Measurements from ENCODE around the gene CA4.
A peak's percentile ranks its signal among the peaks of the same experiment; 100 is the strongest.
"Not testable (repeated sequence)": the region's sequence is repeated elsewhere in the genome, so short reads cannot be mapped to it uniquely, and the experiment has no call there.

Gene CA4

DNA sequence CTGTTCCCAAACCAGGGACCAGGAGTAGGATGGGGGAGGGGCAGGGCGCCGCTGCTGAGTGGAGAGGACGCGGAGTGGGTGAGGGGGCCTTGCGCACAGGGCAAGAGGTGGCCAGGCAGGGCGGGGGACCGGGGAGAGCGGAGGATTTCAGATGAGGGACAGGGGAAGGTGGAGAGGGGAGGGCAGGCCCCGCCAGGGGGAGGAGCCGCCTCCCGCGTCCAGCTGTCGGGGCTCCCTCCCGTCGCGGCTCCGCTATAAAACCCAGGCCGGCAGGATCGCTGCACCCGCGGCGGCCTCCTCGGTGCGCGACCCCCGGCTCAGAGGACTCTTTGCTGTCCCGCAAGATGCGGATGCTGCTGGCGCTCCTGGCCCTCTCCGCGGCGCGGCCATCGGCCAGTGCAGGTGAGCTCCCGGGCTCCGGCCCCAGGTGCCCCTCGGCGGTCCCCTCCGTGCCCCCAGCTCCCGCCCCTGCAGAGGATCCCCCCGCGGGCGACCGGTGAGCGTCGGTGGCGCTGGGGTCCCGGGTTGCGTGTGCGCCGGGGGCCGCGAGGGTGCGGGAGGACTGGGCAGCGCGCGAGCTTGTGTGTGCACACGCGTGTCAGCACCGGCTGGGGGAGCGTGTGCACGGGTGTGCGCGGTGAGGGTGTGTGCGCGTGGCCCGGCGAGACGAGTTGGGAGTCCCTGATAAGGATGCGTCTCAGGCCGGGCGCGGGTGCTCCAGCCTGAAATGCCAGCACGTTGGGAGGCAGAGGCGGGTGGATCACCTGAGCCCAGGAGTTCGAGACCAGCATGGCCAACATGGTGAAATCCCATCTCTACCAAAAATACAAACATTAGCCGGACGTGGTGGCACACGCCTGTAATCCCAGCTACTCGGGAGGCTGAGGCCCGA lies at the start of gene CA4:
Gene CA4 (plus strand): TSS at position 283 of the 892 bp plus-strand sequence. CDS start 62 bp downstream, at position 345.
- no peak for DNase-seq

DNA sequence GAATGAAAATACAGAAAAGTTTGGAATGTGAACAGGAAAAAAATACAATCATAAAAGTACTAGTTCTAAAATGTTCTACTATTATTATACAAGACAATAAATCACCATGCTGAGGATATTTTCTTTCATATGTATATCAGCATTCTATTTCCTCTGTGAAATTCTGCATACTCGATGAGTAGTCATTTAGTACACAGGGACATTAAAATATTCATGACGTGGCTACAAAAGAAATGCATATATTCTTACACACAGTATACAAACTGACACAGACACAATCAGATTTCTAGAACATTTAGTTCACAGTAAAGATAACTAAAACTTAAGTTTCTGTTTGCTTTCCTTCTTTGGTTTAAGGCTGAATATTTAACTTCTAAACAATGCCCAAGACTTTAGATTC lies 49.2 kb upstream of the CA4 start:
- not testable (repeated sequence) for DNase-seq

DNA sequence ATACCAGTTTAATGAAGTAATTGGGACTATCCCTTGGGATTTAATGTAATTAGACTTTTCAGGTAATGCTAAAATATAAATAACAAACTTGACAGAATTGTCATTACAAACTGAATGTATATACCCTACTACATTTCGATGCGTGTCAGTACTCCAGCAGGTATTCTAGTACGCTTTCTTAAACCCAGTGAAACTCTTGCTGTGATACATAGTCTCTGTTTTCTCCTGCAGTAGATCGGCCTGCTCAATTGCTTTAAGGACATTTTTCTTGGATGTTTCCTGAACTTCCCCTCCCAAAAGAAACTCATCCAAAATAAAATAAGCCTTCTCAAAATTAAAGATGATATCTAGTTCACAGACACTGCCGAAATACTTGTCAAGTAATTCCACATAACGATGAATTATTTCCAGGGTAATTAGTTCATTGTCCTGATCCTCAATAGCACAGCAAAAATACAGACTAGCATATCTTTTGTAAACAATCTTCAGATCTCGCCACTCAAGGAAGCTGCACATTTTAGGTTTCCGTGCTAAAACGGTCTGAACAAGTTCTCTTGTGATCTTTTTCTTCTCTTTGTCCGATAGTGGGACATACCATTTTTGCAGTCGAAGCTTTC lies 47.6 kb upstream of the CA4 start:
- DNase-seq: peak; percentile 62

DNA sequence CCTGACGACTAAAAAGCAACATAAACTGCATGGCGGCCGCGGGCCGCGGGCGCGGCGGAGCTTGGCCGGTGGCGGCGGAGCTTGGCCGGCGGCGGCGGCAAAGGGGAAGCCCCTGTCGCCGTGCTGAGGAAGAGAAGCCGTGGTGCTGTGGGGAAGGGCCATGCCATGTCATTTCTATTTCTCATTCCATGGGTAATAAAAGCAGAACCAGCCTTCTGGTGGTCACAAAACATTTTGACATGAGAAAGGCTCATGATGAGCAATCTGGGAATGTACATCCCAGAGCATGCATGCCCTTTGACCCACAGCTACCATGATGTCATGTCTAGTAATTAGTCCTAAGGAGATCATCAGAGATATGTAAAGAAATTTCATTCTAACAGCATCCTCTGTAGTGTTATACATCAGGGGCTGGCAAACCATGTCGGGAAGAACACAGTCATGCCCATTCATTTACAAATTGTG lies 47.1 kb upstream of the CA4 start:
- DNase-seq: peak; percentile 71

DNA sequence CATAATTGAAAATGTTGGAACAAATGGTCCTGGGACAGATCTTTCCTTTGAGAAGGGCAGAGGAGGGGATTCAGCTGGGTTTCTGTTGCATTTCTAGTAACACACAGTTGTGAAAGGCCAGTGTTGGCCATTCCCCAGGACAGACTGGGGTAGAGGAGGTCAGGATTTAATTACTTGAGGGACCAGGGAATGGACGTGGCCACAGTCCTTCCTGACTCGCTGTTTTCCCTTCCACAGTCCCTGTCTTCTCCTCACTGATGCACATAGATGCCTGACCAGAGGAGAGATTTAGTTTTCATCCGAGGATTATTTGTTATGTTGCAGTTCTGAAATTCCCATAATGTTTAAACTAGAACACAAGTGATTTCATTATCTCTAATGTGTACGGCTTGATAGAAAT lies 45.8 kb upstream of the CA4 start:
- no peak for DNase-seq

DNA sequence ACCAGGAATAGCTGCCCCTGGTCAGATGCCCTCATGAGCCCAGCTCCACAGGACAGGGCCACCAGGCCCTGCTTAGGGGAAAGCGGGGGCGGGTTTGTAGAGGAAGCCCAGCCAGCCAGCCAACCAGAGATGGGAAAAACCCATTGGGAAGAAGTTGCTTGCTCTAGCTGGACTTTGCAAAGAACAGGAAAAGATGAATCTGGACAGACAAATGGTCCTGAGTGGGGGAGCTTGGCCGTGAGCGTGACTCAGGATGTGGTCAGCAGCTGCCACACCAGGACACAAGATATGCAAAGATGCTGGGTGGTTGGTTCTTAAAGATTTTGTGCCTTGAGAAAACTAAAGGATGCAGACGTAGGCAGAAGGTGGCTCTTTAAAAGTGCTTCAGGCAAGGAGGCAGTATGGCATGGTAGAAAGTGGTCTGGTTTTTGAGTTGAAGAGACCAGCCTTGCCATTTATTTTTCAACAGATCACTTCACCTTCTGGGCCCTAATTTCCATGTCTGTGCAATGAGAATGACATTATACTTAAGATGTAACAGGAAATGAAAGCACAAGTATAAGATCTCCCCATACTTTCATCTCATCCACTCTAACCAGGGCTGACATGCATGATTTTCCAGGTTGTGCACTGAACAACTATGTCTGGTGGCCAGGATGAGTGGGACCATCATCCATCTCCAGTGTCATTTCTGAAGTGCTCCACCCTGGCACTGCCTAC lies 43.3 kb upstream of the CA4 start:
- peak; percentile 37 for DNase-seq

DNA sequence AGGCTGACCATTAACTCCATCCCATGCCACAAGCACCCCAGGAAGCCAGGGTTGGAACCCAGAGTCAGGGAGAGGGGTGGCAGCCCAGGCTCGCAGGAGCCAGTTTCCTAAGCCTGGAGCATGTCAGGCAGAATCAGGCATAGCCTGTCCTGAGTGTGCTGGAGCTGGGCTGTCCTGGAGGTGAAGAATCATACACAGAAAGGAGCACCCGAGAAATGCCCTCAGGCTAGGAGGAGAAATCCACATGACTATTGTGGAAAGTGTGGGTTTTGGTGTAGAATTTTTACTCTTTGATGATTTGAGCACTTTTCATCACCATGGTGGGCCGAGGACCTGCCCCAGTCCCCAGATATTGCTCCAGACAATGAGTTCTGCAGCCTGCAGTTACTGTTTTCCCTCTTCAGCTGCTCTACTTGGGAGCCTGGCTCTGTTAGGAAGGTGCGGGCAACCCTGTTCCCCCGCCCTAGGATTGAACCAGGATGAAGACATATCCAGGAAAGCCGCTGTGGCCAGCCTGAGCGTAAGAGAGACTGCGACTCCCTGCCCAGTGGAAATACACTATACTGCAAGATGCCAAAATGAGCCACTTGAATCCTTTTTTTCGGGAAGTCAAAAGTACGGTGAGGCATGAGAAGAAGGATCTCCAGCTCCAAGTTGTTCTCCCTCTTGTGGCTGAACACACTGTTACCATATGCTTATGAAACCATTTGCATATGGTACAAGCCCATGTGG lies 42.1 kb upstream of the CA4 start:
- DNase-seq: peak; percentile 25

DNA sequence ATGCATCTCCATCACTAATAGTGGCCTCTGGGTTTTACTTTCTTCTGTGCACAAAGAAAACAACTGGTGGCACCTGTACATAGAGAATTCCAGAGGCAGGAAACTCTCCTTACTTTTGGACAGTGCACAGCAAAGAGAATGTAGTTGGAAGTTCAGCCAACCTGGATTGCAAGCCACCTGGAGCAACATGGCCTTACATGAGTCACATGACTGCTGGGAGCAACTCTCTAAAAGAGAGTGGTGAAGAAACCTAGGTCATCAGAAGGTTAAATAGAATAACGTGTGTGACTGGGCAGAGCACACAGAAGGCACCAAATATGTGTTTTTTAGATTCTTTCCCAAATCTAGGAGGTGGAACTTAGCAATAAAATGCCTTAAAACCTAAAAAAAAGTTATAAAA lies 41.5 kb upstream of the CA4 start:
- not testable (repeated sequence) for DNase-seq

DNA sequence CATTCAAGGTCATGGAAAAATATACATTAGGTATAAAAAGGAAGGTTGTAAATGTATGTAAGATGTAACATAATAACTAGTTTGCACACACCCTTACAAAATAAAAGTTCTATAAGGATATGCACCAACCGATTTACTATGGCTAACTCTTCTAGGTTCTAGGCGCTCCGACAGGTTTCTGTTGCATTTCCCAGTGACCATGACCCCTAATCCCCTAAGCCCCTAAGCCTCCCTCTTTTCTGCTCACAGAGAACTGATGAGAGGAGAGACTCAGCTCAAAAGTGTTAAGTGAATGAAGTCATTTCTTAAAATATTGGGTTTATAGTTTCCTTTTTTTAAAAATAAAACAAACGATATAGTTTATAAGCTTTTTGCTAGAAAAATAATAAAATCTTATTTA lies 41.1 kb upstream of the CA4 start:
- DNase-seq: no peak

DNA sequence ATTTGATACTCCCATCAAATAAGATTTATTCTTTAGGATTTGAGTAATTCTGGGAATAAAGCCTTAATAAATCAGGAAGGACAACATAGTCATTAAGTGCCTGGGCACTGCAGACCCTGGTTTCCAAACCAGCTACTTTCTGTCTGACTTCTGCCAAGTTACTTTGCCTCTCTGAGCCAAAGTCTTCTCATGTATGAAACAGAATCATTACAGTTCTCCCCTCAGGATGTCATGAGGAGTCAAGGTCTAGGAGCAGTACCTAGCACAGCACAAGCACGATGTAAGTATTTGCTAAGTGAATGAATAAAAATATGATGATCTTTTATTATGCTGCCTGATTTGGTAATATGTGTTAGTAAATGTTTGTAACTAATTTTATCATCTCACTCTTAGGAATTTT lies 40.6 kb upstream of the CA4 start:
- DNase-seq: no peak

DNA sequence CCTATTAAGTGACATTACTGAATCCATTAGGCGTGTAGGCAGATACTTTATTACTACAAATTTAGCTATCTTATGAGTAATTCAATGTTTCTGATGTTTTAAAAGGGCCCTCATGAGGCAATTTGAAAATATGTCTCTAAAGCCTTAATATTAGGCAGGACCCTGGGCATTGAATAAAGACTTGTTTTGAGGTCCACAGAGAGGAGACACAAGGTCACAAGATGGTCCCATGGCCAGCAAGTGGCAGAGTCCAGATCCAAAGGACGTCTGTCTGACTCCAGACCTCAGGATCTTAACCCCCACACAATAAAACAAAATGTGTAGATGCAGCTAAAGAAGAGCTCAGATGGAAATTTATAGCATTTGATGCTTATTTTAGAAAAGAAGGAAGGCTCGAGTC lies 39.2 kb upstream of the CA4 start:
- DNase-seq: no peak

DNA sequence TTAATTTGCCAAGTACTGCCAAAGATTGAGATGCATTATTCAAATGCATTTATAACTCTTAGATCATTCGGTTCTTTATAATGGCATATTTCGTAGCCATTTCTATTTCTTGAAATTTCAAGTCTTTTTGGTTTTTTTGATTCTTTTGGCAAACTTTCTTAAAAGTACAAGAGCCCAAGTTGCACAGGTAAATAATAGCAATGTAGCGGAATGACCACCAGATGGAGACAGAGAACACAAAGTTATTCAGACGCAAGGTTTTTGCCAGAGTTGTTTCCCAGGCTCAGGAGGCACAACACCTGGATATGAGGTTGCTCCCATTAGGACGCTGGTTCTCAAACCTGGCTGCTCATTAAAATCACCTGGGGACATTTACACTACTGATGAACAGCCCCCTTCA lies 38.1 kb upstream of the CA4 start:
- not testable (repeated sequence) for DNase-seq

DNA sequence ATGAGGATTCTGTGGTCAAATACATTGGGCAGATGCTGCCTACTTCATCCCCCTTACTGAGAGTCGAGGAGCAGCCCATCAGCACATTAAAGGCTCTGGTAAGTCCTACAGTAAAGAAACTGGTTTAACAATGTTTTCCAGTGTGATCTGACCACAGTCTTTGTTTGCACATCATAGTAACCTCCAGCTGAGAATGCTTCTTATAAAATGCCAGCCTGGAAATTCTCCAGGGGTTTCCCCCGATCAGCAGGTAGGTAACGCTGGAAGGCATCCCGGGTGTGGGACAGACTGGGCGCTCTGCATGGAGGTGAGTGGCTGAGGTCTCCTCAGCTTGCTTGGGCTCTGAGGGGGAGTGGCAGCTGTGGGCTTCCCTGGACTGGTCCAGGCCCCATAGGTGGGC lies 34.4 kb upstream of the CA4 start:
- not testable (repeated sequence) for DNase-seq

DNA sequence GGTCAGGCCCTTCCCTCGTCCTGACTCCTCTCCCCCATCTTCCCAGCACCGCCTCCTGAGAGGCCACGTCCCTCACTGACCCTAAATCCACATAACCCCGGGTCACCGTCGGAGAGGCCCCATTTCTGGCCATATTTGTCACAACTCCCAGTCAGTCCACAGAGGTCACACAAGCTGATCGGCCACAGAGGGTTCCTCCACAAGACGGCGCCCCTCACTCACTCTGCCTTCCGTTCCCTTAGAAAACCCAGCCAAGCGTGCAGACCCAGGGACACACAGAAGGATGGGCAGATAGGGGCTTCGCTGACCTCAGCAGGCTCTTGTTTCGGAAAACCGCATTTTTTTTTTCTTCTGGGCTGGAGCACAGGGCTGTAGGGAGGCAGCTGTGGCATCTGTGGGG lies 33.6 kb upstream of the CA4 start:
- not testable (repeated sequence) for DNase-seq

DNA sequence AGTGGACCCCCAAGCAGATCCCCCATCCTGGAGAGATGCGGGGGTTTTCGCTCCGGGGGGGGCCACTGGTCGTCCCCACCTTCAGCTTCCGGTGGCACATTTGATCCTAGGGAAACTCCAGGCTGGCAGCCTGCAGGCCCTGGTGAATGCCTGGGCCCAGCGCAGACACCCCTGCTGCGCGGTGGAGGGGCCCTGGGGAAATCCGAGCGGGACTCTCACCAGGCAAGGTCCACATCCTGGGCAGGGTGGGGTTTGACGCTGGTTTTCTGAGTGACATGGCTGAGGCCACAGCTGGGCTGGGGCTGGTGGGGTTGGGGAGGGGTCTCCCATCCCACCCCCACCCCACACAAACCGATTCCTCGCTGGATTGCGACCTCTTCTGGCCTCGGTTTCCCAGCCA lies 30.6 kb upstream of the CA4 start:
- DNase-seq: not testable (repeated sequence)

DNA sequence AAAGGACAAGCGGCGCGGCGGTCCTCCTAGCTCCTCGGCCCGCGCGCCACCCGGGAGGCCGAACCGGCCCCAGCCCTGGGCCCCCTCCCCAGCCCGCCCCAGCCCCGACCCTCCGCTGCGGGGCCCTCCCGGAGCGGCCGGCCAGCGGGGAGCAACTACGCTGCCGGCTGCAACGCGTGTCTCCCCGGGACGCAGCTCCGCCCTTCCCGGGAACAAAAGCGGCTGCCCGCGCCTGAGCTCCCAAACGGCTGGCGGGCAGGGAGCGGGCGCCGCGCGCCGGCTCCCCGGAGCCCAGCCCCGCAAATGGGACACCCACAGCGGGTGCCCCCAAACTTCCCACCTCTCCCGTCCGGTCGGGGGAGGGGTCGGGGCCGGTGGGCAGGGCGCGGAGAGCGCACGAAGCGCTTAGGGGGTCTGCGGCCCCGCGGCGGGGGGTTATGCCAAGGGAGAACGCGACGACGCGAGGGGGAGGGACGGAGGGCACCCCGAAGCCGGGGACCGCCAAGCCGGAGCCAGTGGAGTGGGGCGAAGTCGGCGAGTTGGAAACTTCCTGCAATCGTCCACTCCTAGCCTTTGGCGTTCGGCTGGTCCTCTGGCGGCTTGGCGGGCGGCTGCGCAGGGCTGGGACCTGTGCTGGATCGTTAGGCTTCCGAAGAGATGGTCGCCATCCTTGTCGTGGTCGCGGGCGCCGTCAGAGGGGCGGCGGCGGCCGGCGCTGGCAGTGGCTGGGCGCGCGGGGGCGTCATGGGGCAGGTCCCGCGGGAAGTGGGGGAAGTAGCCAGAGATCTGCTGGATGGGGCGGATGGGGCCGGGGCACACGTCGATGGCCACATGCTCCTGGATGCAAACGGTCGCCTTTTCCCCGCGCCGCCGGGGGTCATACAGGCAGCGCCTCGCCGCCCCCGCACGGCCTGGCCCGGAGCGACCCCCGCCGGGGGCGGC lies 29.7 kb upstream of the CA4 start:
- not testable (repeated sequence) for DNase-seq

DNA sequence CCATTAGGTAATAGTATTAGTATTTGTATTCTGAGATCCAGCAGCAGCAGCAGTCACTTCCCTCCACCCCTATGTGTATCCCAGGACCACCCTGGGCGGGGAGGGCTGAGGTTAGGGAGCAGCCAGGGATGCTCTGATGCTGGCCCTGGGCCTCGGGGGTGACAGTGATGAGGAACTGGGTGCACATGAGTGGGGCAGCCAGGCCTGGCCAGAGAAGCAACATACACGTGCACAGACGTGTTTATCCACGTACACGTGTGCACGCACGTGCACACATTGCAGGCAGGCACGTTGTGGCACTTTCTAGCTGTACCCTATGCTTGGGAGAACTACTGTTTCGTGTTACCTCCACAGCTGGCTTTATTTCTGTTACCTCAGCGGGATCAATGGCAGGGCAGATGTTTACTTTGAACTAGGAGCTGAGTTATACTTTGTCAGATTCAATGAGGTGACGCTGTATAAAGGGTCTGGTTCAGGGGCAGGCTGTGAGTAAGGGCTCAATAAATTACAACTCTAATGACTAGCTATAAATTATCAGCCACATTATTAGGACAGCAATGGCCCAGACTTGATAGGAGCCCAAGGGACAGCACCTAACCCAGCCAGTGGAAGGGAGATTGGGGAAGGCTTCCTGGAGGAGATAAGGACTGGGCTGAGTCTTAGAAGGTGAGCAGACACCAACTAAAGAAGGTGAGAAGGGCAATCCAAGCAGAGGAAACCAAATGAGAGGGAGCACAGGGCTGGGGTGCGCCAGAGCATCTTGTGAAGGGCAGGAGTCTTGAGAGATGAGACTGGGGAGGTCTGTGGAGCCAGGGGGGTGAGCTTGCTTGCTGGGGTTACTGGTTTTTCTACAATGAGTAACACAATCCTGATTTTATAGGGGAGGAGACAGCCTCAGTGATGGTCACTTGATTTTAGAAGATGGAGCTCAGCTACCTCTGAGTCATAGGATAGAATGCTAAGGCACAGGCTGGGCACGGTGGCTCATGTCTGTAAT lies 22.4 kb upstream of the CA4 start:
- DNase-seq: no peak

DNA sequence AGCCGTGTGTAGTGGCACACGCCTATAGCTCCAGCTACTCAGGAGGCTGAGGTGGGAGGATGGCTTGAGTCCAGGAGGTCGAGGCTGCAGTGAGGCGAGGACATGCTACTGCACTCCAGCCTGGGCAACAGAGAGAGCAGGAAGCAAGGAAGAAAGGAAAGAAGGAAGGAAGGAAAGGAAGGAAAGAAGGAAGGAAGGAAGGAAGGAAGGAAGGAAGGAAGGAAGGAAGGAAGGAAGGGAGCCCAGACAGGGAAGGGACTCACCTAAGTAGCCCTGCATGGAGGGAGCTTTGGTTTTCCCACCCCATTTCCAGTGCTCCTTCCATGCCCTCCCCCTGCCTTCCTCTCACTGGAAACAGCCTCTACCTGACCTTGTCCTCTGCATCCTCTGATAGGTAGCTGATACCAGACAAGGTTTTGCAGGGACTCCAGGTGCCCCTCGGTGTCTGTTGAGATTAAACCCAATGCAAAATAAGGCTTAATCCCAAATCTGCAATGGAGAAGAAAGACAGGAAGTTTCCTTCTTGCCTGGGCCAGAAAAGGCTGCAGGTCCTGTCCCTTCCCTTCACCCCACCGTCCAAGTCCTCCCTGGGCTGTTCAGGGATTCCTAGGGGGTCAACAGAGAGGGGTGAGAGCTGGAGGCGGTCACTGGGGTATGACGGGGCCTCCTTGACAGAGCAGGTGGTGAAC lies 21.5 kb upstream of the CA4 start:
- DNase-seq: no peak

DNA sequence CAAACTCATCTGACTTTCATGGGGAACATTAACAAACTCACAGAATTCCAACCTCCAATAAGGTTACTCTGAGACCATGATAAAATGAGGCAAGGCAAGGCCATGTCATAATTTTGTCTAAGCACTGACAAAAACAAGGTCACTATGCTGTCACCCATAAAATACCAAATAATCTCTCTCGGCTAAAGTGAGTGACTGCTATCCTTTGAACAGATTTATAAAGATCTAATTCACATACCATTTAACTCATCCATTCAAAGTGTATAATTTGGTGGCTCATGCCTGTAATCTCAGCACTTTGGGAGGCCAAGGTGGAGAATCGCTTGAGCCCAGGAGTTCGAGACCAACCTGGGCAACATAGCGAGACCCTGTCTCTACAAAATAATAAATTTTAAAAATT lies 20.6 kb upstream of the CA4 start:
- DNase-seq: no peak

DNA sequence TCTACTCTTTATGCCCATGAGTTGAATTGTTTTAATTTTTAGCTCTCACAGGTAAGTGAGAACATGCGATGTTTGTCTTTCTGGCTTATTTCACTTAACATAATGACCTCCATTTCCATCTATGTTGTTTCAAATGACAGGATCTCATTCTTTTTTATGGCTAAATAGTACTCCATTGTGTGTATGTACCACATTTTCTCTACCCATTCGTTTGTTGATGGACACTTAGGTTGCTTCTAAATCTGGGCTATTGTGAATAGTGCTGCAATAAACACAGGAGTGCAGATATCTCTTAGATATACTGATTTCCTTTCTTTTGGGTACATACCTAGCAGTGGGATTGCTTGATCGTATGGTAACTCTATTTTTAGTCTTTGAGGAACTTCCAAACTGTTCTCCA lies 19.3 kb upstream of the CA4 start:
- no peak for DNase-seq
